SK-N-DZ (cell line): Measurements from ENCODE around the gene SUDS3.
"Not testable (repeated sequence)": the region's sequence is repeated elsewhere in the genome, so short reads cannot be mapped to it uniquely, and the experiment has no call there.

Experiments
- DNase-seq: peaks from one replicate; pipeline ENCODE4 v3.0.0-alpha.2; 2015; ENCODE audit warnings: low spot score

Gene SUDS3

DNA sequence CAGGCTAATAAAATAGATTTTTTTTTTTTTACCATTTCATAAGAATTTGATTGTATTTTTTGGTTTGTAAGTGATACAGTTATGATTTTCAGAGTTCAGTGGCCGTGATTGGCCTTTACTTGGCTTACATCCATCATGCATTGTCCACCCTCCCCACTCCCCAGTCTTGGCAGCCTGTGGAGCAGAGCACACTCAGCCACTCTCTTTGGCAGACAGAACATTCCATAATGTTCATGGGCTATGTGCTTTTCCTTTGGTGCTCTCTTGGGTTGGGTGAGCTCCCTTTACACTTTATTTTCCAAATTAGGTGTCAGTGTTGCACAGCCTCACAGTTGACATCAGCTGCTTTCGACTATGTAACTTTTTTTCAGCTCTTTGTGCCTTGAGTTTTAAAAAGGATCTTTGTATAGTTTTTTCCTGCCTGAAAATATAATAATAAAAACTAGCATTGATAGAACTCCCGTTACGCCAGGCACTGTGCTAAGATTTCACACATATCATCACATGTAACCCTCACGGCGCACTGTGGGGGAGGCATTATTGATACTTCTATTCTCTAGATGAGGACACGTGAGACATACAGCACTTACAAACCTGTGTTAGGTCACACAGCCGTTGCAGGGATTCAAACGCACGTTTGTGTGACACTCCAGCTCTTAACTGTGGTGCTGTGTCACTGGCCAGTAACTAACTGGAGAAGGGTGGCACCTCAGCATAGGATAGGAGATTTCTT lies 21.5 kb downstream of the SUDS3 start:
- no peak for DNase-seq

DNA sequence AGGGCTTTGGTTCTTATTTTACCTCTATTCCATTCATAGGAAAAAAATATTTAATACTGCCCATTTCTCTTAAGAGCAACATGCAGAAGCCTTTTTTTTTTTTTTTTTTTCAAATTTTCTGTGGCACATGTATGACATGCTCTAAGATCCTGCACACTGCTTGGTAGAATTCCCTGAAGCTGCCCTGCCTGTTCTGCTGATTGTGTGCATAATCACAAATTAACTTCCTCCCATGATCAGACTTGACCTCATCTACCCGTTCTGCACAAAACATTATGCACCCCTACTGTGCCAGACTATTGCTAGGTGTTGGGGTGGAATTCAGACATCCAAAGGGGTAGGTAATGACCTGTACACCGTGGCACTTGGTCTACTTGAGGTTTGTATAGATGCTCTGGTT lies 22.2 kb downstream of the SUDS3 start:
- no peak for DNase-seq

DNA sequence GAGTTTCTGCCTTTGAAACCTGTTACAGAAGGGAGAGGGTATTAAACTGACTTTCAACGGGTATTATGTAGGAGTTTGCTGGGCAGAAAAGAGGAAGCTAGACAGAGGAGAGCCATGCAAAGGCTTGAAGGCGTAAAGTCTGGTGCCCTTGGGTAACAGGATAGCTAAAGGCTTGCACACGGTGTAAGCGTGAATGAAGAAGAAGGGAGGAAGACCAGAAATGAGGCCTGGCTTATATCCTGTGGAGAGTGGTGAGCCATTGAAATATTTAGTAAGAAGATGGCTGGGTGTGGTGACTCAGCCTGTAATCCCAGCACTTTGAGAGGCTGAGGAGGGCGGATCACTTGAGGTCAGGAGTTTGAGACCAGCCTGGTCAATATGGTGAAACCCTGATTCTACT lies 22.6 kb downstream of the SUDS3 start:
- no peak for DNase-seq

DNA sequence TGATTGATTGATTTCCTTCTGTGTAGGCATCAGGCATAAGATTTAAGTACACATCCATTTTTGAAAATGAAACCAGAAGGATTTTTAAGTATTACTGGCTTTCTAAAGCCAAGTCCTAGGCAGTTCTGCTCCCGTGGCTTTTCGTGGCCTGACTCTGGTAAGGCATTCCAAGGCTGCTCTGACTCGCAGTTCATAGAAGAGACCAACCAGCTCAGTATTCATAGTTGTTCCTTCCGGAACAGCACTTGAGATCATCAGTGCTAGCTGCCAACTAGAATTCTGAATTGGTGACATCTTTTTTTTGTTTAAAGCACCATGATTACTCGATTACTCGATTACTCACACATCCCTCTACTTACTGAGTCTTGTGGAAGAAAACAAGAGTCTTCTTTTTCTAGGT lies 25.9 kb downstream of the SUDS3 start:
- no peak for DNase-seq

DNA sequence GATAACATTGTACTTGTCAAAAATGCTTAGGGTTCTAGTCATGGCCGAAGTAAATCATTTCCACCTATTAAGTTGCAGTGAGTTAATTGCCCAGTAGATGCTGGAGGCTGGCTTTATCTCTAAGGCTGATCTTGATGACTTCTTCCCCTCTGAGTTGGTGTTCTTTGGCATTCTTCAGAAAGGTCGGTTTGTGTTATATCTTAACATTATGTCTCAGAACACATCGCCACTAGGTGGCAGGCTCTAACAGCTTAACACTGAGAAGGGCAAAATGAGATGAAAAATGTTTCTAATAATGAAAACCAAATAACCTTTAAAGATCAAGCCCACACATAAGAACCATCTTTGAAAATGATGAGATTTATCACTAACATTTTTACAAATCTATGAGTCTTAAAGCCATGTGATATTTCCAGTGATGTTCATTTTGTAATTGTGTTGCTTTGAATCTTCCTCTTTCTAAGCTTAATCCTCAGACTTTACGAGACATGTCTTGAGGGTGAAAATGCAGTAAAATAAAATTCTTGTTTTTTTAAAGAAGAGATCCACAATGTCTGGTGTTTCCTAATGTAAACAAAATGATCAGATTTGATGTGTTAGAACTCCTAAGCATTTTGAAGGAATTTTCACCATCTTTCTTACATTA lies 28.6 kb downstream of the SUDS3 start:
- DNase-seq, result peak; percentile 58

DNA sequence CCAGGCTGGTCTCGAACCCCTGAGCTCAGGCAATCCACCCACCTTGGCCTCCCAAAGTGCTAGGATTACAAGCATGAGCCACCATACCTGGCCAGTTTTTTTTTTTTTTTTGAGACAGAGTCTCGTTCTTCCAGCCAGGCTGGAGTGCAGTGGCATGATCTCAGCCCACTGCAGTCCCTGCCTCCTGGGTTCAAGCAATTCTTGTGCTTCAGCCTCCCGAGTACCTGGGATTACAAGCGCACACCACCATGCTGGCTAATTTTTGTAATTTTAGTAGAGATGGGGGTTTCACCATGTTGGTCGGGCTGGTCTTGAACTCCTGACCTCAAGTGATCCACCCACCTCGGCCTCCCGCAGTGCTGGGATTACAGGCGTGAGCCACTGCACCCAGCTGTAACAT lies 31.9 kb downstream of the SUDS3 start:
- DNase-seq, result not testable (repeated sequence)

DNA sequence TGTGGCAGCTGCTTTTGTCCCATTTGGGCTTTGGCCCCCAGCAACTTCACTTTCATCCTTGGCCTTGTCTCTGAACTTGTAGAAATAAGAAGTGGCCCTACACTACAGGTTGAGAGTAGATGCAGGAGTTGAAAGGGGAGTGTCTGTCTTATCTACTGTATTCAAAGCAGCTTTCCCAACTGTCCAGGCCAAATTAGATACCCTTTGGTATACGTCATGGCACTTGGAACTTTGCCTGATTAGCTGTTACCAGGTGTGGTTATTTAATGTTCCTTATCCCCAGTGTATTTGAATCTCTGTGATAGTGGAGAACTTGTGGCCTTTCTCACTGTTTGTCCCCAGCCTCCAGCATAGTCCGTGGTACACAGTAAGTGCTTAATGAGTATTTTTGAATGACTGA lies 33.5 kb downstream of the SUDS3 start:
- no peak for DNase-seq

DNA sequence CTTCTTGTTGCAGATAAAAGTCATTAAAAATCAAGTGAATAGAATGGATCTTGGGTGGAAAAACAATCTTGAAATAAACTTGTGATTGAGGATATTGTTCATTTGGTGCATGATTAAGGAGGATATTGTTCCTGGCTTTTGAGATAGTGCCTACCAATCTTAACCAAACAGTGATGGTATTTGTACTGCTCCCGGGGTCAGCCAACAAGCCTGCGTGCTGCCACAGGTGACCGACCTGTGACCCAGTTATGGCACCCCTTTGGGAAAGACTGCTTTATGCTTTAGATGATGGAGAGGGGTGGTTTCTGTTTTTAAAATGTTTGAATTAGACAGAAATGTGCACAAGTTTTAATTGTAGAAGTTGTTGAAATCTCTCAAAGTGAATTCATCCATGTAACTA lies 41.6 kb downstream of the SUDS3 start:
- no peak for DNase-seq

DNA sequence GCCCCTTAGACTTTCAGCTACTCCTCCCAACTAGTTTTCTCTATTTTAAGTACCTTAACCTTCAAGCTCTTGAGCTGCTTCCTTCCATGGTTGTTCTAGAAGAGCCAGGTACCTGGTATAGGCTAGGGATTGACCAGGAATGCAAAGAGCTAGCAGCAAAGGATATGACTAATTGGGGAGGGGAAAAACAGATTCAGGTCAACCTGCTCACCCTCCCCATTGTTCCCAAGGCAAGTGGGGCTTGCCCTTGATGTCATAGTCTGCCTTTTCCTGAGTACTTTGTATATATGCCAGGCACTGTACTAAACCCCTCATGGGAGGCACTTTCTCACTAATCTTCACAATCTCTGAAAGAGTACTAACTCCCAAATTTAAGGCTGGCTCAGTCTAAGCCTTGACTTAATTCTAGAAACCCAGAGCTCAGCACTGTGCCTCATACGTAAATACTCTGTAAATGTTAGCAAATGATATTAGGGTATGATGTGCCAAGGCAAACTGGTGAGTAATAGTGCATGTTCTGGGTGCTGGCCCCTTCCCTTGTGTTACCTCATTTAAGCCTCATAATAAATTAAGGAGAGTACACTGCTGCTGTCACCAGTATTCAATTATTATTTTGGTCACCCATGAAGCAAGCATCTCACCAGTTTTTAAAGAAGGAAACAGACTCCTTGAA lies 42.2 kb downstream of the SUDS3 start:
- no peak for DNase-seq

DNA sequence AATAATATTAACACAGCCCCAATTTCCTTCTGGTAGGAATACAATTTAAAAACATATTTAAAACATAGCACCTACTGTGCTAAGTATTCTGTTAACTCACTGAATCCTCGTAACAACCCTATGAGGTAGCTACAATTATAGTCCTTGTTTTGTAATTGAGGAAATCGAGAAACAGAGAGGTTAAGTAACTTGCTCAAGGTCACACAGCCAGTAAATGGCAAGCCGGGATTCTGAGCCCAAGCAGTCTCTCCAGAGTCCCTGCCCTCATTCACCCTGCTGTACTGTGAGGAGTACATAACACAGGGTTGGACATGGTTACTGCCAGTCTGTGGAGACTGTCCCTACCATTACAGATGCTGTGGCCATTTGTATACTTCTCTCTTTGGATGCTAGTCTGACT lies 44.3 kb downstream of the SUDS3 start:
- no peak for DNase-seq

DNA sequence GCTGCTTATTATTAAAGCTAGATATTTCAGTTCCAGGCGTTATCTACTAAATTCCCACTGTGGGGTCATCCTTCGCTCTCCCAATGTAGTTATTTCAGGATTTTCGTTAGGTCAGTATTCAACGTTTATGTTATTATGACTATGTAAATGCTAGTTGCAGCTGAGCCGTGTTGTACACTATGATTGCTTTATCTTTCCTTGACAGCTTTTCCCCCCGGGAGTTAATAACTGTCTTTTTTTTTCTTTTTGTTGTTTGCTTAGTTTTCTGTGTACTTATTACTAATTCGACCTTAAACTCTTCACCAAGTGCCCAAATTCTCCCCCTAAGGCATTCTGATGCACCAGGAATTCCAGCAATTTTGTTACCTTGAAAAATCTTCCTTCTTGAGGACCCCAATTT lies 48.5 kb downstream of the SUDS3 start:
- no peak for DNase-seq

DNA sequence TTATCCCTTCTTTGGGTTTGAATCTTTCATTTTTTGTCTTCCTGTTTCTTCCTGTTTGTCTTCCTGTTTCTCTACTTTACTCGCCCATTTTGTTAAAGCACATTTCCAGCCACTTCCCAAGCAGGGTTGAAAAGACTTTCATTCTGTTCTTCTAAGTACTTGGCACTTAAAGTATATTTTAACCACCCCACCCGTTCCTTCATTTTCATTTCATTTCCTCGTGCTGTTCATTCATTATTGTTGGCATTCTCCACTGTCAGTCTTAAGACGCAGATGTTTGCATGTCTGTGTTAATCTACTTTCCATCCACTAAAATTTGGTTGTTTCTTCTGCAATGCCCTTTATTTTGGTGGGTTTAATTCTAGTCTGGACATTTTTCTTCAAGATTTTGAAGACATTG lies 49.0 kb downstream of the SUDS3 start:
- DNase-seq, result no peak

DNA sequence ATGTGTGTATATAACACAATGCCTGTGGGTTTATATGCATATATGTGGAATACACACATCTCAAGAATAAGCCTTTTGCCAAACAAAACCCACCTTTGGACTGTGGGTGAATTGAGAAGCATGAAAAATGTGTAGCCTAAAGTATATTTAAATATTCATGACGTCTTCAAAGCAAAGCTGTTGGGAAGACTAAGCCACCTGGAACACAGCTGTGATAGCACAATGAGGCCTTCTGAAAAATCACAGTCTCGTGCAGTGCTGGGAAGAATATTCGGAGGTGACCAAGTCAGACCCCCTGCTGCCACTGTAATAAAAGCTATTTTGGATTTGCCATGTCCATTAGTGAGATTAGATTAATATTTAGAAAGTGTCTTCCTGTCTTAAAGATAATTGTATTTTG lies 51.5 kb downstream of the SUDS3 start:
- no peak for DNase-seq

DNA sequence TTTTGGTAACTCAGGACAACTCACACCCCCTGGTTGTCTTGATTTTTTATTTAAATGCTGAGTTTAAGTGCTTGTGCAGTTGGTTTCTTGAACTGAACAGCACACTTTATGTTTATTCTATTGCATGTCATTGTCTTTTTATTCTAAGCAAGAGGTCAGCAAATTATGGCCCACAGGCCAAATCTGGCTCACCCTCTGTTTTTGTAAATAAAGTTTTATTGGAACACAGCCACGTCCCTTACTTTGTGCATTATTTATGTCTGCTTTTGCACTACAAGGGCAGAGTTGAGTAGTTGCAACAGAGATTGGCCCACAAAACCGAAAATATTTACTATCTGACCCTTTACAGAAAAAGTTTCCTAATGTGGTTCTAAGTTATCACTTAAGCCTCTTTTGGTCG lies 52.3 kb downstream of the SUDS3 start:
- no peak for DNase-seq

DNA sequence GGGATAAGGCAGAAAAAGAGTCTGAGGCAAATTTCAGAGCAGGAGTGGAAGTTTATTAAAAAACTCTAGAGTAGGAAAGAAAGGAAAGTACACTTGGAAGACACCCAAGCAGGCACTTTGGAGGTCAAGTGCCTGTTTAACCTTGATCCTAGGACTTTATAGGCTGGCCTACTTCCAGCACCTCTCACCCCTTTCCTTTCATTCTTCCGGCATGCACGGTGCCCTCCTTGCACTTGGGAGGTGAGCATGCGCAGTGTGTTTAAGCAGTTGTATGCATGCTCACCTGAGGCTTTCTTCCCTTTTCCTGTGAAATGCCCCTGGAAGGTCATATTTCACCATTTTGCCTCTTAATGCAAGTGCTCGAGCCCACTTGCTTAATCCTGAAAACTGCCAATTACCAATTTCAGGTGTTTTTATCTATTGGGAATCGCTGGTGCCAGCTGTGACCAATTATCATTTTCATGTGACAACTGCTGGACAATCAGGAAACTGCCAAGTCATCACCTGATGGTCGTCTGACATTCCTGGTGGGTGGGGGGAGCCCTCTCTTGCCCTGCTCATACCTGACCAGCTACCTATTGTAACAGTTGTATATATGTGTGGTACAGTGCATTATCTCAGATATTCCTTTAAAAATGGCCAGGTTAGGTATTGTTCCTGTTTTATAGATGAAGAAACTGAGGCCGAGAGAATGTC lies 53.5 kb downstream of the SUDS3 start:
- no peak for DNase-seq

DNA sequence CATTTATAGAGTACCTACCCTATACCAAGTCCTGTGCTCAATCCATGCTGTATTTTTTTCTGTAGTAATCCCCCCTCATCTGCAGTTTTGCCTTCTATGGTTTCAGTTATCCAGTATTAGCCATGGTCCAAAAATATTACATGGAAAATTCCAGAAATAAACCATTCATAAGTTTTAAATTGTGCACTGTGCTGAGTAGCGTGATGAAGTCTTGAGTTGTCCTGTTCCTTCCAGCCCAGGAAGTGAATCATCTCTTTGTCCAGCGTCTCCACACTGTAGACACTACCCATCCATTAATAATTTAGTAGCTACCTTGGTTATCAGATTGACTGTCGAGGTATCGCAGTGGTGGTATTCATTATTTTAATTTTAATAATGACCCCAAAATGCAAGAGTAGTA lies 54.2 kb downstream of the SUDS3 start:
- no peak for DNase-seq

DNA sequence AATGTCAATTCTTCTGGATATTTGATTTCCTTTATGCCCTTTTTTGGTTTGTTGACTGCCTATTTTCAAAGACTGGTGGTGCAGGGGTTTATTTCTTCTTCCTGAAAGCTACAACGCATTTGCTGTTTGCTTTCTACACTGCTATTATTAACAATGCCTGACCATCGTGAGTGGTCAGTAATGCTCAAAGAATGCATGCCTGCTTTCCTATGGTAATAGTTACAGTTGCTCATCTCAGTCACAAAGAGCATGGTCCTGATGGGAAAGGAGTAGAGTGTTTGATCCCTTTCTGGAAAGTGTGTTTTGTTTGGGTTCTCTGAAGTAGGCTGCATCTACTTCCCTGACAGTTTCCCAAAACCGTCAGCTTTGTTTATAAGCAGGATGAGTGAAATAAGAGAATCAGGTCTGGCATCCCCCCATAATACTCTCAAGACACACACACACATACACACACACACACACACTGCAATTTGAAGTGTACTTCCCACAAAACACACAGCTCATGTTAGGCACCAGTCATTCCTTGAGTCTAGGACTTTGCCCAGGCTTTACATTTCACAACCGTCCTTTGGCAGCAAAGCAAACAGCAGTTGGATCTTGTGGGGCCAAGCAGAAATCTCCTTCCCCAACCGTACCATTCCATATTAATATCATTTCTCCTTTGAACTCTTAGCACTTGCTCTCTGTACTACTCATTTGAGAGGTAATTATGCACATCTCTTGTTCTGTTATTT lies 56.6 kb downstream of the SUDS3 start:
- DNase-seq, result no peak

DNA sequence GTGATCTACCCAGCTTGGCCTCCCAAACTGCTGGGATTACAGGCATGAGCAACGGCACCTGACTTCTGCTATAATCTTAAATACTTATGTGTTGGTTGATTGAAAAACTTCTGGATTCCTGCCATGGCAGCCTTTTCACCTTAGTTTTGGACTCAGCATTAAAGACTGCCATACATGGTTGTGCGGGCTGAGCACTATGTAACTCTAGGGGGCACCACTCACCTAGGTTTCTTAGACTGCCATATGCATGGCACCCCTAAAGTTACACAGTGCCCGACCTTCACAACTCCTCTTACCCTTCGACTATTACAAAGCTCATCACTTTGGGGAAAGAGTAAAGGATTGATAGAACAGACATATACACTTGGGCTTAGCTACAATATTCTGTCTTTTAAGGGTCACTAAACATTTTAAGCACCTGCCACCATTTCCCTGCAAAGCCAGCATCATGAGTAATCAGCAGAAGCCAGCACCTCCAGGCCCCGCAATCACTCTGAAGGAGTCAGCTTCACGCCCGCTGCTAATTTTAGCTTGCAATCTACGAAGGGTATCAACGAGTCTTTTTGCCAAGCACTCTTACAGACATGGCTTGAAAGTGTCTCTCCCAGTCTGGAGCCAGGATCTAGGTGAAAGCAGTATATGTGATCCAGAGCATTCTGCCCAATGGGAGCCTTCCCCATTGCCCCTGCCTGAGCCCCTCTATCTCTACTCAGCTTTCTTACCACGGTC lies 59.8 kb downstream of the SUDS3 start:
- peak; percentile 22 for DNase-seq

DNA sequence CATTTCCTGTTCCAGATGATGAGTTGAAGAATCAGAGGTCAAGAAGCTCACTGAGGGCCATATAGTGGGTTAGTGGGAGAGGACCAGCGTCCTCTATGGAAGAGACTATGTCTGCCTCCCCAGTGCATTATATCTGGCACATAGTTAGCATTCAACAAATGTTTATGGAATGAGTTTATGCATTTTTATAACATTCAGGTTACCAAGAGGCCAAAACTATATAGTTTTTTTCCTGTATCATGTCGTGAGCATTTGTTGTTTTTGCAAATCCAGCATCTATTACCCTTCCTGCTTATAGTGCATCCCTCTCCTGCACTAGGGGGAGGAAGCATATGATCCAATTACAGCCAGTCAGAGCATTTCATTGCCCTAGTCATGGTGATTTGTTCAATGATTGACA lies 60.6 kb downstream of the SUDS3 start:
- DNase-seq, result no peak

DNA sequence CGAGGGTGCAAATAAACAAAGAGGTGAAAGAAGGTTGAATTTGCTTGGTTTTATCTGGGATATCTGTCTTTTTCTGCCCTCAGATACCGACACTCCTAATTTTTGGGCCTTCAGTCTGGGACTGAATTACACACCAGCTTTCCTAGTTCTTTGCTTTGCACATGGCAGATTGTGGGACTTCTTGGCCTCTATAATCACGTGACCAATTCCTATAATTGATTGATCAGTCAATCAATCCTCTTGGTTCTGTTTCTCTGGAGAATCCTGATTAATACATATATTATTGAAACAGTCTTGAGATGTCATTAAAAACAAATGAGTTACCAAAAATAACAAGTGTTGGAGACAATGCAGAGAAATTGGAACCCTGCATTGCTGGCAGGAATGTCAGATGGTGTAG lies 62.7 kb downstream of the SUDS3 start:
- DNase-seq, result no peak

DNA sequence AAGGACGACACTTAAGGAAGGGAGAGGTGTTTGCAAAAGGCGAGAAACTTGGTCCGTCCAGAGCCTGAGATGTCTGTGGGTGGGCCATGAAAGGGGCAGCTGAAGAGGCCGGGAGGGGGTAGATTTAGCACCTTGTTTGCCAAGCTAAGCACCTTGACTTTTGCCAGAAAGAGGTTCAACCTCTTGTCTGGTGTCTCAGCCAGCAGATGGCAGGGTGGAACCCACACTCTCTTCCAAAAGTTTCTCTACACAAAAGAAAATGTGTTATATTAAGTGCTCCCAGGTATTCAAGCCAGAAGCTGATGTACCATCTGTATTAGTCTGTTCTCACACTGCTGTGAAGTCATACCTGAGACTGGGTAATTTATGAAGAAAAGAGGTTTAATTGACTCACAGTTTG lies 69.9 kb downstream of the SUDS3 start:
- DNase-seq, result no peak
